ENCODE measurements around the gene COL6A3.

Gene COL6A3

DNA sequence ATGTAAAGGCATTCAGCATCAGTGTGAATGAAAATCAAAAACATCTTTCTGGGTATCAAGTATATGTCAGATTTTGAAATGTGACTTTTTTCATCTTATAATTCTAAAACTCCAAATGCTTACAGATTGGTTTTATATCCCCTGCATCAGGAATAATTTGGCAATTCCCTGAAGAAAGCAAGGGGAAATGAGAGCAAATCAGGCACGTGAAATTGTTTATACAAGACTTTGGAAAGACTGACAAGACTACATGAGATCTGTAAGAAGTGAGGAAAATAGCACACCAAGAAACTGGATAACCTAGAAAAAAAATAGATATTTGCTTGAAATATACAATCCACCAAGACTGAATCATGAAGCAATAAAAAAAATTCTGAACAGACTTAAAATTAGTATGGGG is 13.8 kb downstream of the COL6A3 start:
- TF ChIP-seq, protein P1, sequence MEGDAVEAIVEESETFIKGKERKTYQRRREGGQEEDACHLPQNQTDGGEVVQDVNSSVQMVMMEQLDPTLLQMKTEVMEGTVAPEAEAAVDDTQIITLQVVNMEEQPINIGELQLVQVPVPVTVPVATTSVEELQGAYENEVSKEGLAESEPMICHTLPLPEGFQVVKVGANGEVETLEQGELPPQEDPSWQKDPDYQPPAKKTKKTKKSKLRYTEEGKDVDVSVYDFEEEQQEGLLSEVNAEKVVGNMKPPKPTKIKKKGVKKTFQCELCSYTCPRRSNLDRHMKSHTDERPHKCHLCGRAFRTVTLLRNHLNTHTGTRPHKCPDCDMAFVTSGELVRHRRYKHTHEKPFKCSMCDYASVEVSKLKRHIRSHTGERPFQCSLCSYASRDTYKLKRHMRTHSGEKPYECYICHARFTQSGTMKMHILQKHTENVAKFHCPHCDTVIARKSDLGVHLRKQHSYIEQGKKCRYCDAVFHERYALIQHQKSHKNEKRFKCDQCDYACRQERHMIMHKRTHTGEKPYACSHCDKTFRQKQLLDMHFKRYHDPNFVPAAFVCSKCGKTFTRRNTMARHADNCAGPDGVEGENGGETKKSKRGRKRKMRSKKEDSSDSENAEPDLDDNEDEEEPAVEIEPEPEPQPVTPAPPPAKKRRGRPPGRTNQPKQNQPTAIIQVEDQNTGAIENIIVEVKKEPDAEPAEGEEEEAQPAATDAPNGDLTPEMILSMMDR (IDR thresholded peaks at IDR 0.05; ENCODE audit: insufficient read depth, low read depth, low read length, missing control alignments) = no peak
- H3K4me3 ChIP-seq (ENCODE audit: low read length) = no peak overlapping the region
- DNase-seq (ENCODE audit: low read depth) = no peak

DNA sequence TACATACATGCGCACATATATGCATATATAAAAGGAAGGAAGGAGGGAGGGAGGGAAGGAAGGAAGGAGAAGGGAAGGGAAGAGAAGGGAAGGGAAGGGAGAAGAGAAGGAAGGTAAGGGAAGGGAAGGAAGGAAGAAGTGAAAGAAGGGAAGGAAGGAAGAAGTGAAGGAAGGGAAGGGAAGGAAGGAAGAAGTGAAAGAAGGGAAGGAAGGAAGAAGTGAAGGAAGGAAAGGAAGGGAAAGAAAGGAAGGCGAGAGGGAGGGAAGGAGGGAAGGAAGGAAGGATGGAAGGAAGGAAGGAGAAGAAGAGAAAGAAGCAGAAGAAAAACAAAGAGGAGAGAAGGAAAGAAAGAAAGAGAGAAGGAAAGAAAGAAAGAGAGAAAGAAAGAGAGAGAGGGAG is 16.9 kb downstream of the COL6A3 start:
- no peak overlapping the region for H3K4me3 ChIP-seq (ENCODE audit: low read length)
- TF ChIP-seq, protein P1 (IDR thresholded peaks at IDR 0.05; ENCODE audit: insufficient read depth, low read depth, low read length, missing control alignments) = no peak
- no peak for DNase-seq (ENCODE audit: low read depth)

DNA sequence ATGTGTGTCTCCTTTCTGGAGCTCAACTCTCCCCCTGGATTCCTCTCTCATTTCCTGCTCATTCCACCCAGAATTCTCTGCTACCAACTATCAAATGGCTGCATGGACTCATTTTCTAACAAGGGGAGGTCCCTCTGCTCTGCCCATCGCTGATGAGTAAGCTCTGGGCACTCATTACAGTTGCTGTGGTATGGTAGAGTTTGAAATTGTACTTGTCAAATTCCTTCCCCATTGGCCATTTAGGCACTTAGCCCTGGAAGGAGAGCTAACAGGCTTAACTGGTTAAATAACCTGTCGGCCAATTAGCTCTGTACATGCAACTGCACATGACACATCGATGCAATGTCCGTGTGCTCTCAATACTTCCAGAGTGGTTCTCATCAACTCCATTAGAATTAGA is 20.4 kb downstream of the COL6A3 start:
- DNase-seq (ENCODE audit: low read depth) = peak; percentile 40
- TF ChIP-seq, protein P1 (IDR thresholded peaks at IDR 0.05; ENCODE audit: insufficient read depth, low read depth, low read length, missing control alignments) = no peak
- no peak overlapping the region for H3K4me3 ChIP-seq (ENCODE audit: low read length)

DNA sequence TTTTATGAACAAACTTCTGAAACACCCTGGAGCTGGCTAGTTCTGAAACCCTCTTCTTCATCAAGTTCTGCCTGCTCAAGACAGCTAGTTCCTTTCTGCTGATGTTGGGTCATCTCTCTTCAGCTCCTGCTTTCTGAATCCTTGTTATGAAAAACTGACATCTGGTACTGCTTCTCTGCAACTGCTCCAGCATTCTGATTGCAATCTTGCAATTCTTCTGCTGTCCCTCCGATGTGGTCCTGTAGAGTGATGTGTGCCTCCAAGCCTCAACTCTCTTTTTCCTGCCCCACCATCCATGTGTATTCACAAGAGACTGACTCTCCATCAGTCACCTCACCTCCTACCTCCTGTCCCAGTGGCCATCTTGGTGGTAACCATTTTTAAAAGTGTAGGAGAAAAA is 21.8 kb downstream of the COL6A3 start:
- TF ChIP-seq, protein P1 (IDR thresholded peaks at IDR 0.05; ENCODE audit: insufficient read depth, low read depth, low read length, missing control alignments) = no peak
- H3K4me3 ChIP-seq (ENCODE audit: low read length) = no peak overlapping the region
- no peak for DNase-seq (ENCODE audit: low read depth)

DNA sequence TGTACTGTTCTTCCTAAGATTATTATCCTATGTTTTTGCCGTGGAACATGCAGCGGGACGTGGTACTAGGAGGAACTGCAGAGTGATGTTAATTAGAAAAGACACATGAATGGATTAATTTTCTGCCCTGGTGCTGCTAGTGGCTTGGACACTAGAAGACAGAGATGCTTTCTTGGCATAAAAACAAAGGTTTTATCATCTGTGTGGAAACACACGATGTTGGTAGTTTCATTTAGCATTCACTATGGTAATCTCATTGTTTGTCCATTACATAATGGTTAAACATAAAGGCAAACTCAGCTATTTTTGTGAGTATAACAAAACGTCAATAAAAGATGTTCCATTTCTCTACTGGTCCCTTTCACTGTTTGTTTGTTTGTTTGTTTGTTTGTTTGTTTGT is 22.8 kb downstream of the COL6A3 start:
- no peak overlapping the region for H3K4me3 ChIP-seq (ENCODE audit: low read length)
- TF ChIP-seq, protein P1 (IDR thresholded peaks at IDR 0.05; ENCODE audit: insufficient read depth, low read depth, low read length, missing control alignments) = no peak
- DNase-seq (ENCODE audit: low read depth) = no peak

GRCh38 chr2:237390235-237390634 is 23.7 kb downstream of the COL6A3 start:
- TF ChIP-seq, protein P1 (IDR thresholded peaks at IDR 0.05; ENCODE audit: insufficient read depth, low read depth, low read length, missing control alignments) = no peak
- no peak for DNase-seq (ENCODE audit: low read depth)

GRCh38 chr2:237389831-237390230 is 24.1 kb downstream of the COL6A3 start:
- TF ChIP-seq, protein P1 (IDR thresholded peaks at IDR 0.05; ENCODE audit: insufficient read depth, low read depth, low read length, missing control alignments) = no peak

More at GRCh38 chr2:237390235-237390634, 23.7 kb downstream of the COL6A3 start:
- no peak overlapping the region for H3K4me3 ChIP-seq (ENCODE audit: low read length)

More at GRCh38 chr2:237389831-237390230, 24.1 kb downstream of the COL6A3 start:
- H3K4me3 ChIP-seq (ENCODE audit: low read length) = no peak overlapping the region
- DNase-seq (ENCODE audit: low read depth) = no peak
